SU-DHL-6 (cell line): ENCODE measurements around the gene TEDDM1.

Experiments
- H2AFZ ChIP-seq: fragments of 200-600 bp; sonication (generic); 2 replicates; pipeline ENCODE4 v1.6.1; 2014; ENCODE audit warnings: low read depth, mild to moderate bottlenecking, moderate library complexity, mixed read lengths, antibody characterized with exemption, low read length; ENCODE audit not compliant: severe bottlenecking
- H3F3A ChIP-seq: fragments of 200-600 bp; shearing (Covaris generic); 2 replicates; pipeline ENCODE4 v1.6.0; 2016; ENCODE audit warnings: antibody characterized with exemption, mild to moderate bottlenecking; ENCODE audit not compliant: insufficient read depth
- H3K27ac ChIP-seq: fragments of 200-600 bp; sonication (generic); 2 replicates; pipeline ENCODE4 v1.5.1; 2016; ENCODE audit warnings: low read depth, mild to moderate bottlenecking, low read length, moderate library complexity, mixed read lengths
- H3K27me3 ChIP-seq: fragments of 200-600 bp; sonication (generic), shearing (Covaris generic); 2 replicates; pipeline ENCODE4 v1.6.0; 2014; ENCODE audit warnings: mild to moderate bottlenecking, low read length
- H3K36me3 ChIP-seq: fragments of 200-600 bp; sonication (generic); 2 replicates; pipeline ENCODE4 v1.6.1; 2014; ENCODE audit warnings: mild to moderate bottlenecking, low read length, mixed read lengths
- H3K4me2 ChIP-seq: fragments of 300-600, 200-600 bp; shearing (Covaris generic), sonication (generic); 2 replicates; pipeline ENCODE4 v1.6.0; 2014; ENCODE audit warnings: low read length, low read depth, mild to moderate bottlenecking; ENCODE audit not compliant: poor library complexity, severe bottlenecking
- H3K4me3 ChIP-seq: fragments of 200-600 bp; sonication (generic); 2 replicates; pipeline ENCODE4 v1.5.1; 2014; ENCODE audit warnings: antibody characterized with exemption, low read length, mild to moderate bottlenecking, mixed read lengths; ENCODE audit not compliant: insufficient read depth, poor library complexity, severe bottlenecking
- H3K79me2 ChIP-seq: fragments of 200-600 bp; sonication (generic); 2 replicates; pipeline ENCODE4 v1.6.1; 2014; ENCODE audit warnings: mild to moderate bottlenecking, low read length, moderate library complexity; ENCODE audit not compliant: insufficient read depth
- H3K9ac ChIP-seq: fragments of 200-600 bp; sonication (generic); 2 replicates; pipeline ENCODE4 v1.7.0; 2014; ENCODE audit warnings: mild to moderate bottlenecking, low read length
- H3K9me2 ChIP-seq: fragments of 200-600 bp; sonication (generic); replicated peaks from 2 replicates; pipeline ENCODE4 v1.6.1; 2014; ENCODE audit warnings: low read length; ENCODE audit not compliant: insufficient read depth
- H3K9me3 ChIP-seq: fragments of 200-600 bp; sonication (generic); 2 replicates; pipeline ENCODE4 v1.6.1; 2014; ENCODE audit warnings: low read length, mixed read lengths; ENCODE audit not compliant: insufficient read depth
- H4K20me1 ChIP-seq: fragments of 200-600 bp; sonication (generic); 2 replicates; pipeline ENCODE4 v1.6.1; 2014; ENCODE audit warnings: low read depth, mild to moderate bottlenecking, antibody characterized with exemption, low read length, moderate library complexity, mixed read lengths
- EZH2phosphoT487 ChIP-seq: fragments of 200-600 bp; sonication (generic), shearing (Covaris generic); conservative IDR thresholded peaks from 2 replicates; pipeline ENCODE4 v1.6.1; 2018; ENCODE audit warnings: mild to moderate bottlenecking, antibody characterized with exemption, low read length, moderate library complexity, mixed read lengths
- TF ChIP-seq, protein P1 (sequence below): fragments of 200-600 bp; sonication (generic); IDR thresholded peaks from one replicate; pipeline ENCODE4 v1.5.1; 2017; ENCODE audit warnings: antibody characterized with exemption, mild to moderate bottlenecking, low read length, moderate library complexity; ENCODE audit not compliant: insufficient read depth, poor library complexity, severe bottlenecking

Gene TEDDM1

DNA sequence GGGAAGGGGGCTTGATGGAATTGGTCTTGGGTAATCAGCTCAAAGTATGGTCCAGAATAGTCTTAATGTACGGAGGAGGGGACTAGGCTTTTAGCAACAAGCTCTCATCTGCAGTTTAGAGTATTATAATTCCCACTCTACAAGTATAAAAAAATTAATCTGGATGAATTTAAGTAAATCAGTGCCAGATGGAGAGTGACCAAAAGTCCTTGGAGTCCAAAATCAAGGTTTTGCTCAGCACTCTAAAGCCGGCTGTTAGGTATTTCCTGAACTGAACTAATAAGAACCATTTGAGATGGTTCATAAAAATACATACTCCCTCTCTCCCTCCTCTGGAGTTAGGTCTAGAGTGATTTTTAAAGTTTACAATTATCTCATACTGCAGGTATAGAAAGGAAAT, 32.5 kb downstream of the TEDDM1 start:
- no peak overlapping the region for H2AFZ ChIP-seq
- H3K27me3 ChIP-seq, result no peaks in the 10 kb centered on the region
- no peaks in the 10 kb centered on the region for H3K9me2 ChIP-seq
- no peaks in the 10 kb centered on the region for H3K79me2 ChIP-seq
- H3K9ac ChIP-seq, result no peak overlapping the region
- TF ChIP-seq EZH2phosphoT487, result no peak
- TF ChIP-seq, protein P1, sequence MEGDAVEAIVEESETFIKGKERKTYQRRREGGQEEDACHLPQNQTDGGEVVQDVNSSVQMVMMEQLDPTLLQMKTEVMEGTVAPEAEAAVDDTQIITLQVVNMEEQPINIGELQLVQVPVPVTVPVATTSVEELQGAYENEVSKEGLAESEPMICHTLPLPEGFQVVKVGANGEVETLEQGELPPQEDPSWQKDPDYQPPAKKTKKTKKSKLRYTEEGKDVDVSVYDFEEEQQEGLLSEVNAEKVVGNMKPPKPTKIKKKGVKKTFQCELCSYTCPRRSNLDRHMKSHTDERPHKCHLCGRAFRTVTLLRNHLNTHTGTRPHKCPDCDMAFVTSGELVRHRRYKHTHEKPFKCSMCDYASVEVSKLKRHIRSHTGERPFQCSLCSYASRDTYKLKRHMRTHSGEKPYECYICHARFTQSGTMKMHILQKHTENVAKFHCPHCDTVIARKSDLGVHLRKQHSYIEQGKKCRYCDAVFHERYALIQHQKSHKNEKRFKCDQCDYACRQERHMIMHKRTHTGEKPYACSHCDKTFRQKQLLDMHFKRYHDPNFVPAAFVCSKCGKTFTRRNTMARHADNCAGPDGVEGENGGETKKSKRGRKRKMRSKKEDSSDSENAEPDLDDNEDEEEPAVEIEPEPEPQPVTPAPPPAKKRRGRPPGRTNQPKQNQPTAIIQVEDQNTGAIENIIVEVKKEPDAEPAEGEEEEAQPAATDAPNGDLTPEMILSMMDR, result no peak
- H3F3A ChIP-seq, result no peaks in the 10 kb centered on the region
- H4K20me1 ChIP-seq, result no peaks in the 10 kb centered on the region
- no peaks in the 10 kb centered on the region for H3K9me3 ChIP-seq
- no peak overlapping the region for H3K4me3 ChIP-seq
- no peak overlapping the region for H3K4me2 ChIP-seq
- no peaks in the 10 kb centered on the region for H3K36me3 ChIP-seq
- H3K27ac ChIP-seq, result no peak overlapping the region

DNA sequence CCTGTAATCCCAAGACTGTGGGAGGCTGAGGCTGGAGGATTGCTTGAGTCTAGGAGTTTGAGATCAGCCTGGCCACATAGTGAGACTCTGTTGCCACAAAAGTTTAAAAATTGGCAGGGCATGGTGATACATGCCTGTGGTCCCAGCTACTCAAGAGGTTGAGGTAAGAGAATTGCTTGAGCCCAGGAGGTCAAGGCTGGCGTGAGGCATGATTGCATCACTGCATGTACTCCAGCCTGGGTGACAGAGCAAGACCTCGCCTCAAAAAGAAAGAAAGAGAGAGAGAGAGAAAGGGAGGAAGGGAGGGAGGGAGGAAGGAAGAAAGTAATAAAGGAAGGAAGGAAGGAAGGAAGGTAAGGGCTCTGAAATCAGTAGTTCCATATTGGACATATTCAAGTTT, 33.9 kb downstream of the TEDDM1 start:
- no peak overlapping the region for H2AFZ ChIP-seq
- H3K9me2 ChIP-seq, result no peaks in the 10 kb centered on the region
- H3K9me3 ChIP-seq, result no peaks in the 10 kb centered on the region
- H3K4me2 ChIP-seq, result no peak overlapping the region
- no peaks in the 10 kb centered on the region for H3K79me2 ChIP-seq
- no peaks in the 10 kb centered on the region for H4K20me1 ChIP-seq
- H3K36me3 ChIP-seq, result no peaks in the 10 kb centered on the region
- TF ChIP-seq, protein P1, result no peak
- TF ChIP-seq EZH2phosphoT487, result no peak
- no peak overlapping the region for H3K4me3 ChIP-seq
- no peaks in the 10 kb centered on the region for H3K27me3 ChIP-seq
- no peak overlapping the region for H3K27ac ChIP-seq
- no peak overlapping the region for H3K9ac ChIP-seq
- H3F3A ChIP-seq, result no peaks in the 10 kb centered on the region

DNA sequence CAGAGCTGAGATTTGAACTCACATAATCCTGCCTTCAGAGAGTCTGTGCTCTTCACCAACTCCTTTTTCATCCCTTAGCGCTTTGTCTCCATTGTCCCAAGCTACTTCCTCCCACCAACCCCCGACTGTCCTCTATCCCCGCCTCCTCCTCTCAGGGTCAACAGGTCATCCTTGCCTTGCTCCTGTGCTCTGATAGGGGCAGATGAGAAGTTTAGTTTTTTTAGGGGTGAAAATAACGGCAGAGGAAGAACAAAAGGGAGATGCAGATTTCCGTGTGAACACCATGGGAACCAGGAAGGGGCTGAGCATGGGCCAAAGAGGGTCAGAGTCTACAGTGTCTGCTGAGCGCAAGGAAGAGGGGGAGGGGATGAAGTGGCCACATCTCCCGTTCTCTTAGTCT, 40.8 kb downstream of the TEDDM1 start:
- no peak overlapping the region for H3K4me3 ChIP-seq
- H3K9me3 ChIP-seq, result no peaks in the 10 kb centered on the region
- no peaks in the 10 kb centered on the region for H3K9me2 ChIP-seq
- H3K9ac ChIP-seq, result no peak overlapping the region
- no peak overlapping the region for H2AFZ ChIP-seq
- H3K27me3 ChIP-seq, result no peaks in the 10 kb centered on the region
- no peaks in the 10 kb centered on the region for H3F3A ChIP-seq
- no peak overlapping the region for H3K27ac ChIP-seq
- H4K20me1 ChIP-seq, result no peaks in the 10 kb centered on the region
- H3K36me3 ChIP-seq, result no peaks in the 10 kb centered on the region
- no peaks in the 10 kb centered on the region for H3K79me2 ChIP-seq
- TF ChIP-seq EZH2phosphoT487, result no peak
- TF ChIP-seq, protein P1, result no peak
- no peak overlapping the region for H3K4me2 ChIP-seq

DNA sequence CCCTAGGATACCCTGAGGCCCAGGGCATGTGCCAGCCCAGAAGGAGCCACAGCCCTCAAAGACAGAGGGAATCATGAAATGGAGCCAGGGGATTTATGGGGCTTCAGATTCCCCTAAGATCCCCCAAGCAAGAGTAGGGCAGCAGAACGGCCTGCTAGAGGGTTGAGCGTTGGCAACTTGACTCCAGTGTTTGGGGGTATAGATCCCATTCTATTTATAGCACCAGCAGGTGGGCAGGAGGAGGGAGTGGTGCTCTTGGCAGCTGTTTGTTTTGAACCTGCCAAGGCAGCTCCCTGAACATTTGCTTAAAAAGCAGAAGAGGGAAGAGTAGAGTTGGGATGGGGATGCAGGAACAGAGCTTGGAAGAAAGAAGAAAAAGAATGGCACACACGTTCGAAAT, 42.6 kb downstream of the TEDDM1 start:
- no peak overlapping the region for H3K4me3 ChIP-seq
- H3K27ac ChIP-seq, result no peak overlapping the region
- H3F3A ChIP-seq, result no peaks in the 10 kb centered on the region
- no peak for TF ChIP-seq EZH2phosphoT487
- TF ChIP-seq, protein P1, result no peak
- H3K36me3 ChIP-seq, result no peaks in the 10 kb centered on the region
- no peak overlapping the region for H2AFZ ChIP-seq
- no peaks in the 10 kb centered on the region for H3K9me3 ChIP-seq
- H3K4me2 ChIP-seq, result no peak overlapping the region
- H3K79me2 ChIP-seq, result no peaks in the 10 kb centered on the region
- H4K20me1 ChIP-seq, result no peaks in the 10 kb centered on the region
- H3K9ac ChIP-seq, result no peak overlapping the region
- no peaks in the 10 kb centered on the region for H3K9me2 ChIP-seq
- no peaks in the 10 kb centered on the region for H3K27me3 ChIP-seq
